Measurements from ENCODE around the gene RHBDL1. TPM values are rescaled to one million over a fixed set of nuclear protein-coding genes. Genes with fewer than 3 reads are reported as not detected.

RHBDL1 gene
- total and polyA plus RNA-seq, 2 of the 8 experiments (the other 6 are each of a cell fraction or from before 2014, with no cell fraction given): 4.0 to 8.1 TPM

GRCh38 chr16:716768-717325 lies 41.4 kb downstream of the RHBDL1 start:
- Histone ChIP-seq H2AFZ (ENCODE audit: low read length) (no peak overlapping the region), H3K23ac (ENCODE audit: insufficient read length) (no peak overlapping the region), H4K20me1 (replicated peaks in 1 of 2; ENCODE audit: control insufficient read depth in 1 of 2, insufficient read depth in 2 of 2, low read length in 2 of 2) (peaks cover 4 to 13% of the 10 kb centered on the region in 2 experiments), H3K18ac (ENCODE audit: extremely low read depth, low read length) (no peak overlapping the region), H3K4me1 (replicated peaks in 1 of 4; ENCODE audit: control insufficient read depth in 3 of 4, insufficient read depth in 4 of 4, low read length in 3 of 4) (peaks cover 0 to 29% (median 19%) of the 10 kb centered on the region in 4 experiments; a peak in 5 of 7 replicates), H3K56ac (replicated peaks; ENCODE audit: insufficient read length, low read depth, low read length) (no peak overlapping the region), H2BK15ac (ENCODE audit: low read length) (no peak overlapping the region), H3K4me3 (ENCODE audit: extremely low read depth in 1 of 4, insufficient read depth in 2 of 4, low read depth in 3 of 4, low read length in 4 of 4) (peak overlapping the region in 1 of 4 experiments; percentile 15; a peak in 1 of 8 replicates), H2AK5ac (ENCODE audit: low read depth, low read length) (no peak overlapping the region), H2BK120ac (replicated peaks; ENCODE audit: low read depth, low read length) (no peak overlapping the region), H2BK20ac (ENCODE audit: low read length) (no peak overlapping the region), H3K14ac (ENCODE audit: insufficient read length) (no peak overlapping the region), H3K4me2 (ENCODE audit: insufficient read depth in 1 of 2, low read depth in 2 of 2, low read length in 2 of 2) (peak overlapping the region; percentile 53 to 83; a peak in 2 of 4 replicates), H4K91ac (replicated peaks; ENCODE audit: insufficient read length, low read length) (no peak overlapping the region), H3K36me3 (ENCODE audit: control insufficient read depth in 2 of 4, insufficient read depth in 4 of 4, low read length in 3 of 4) (peaks cover 0 to 2% (median 0%) of the 10 kb centered on the region in 4 experiments; a peak in 1 of 8 replicates), H3K9ac (replicated peaks in 1 of 4; ENCODE audit: extremely low read depth in 1 of 4, low read depth in 3 of 4, low read length in 3 of 4) (no peak overlapping the region), H4K5ac (ENCODE audit: insufficient read length, low read depth, low read length) (no peak overlapping the region), H4K8ac (ENCODE audit: extremely low read depth, insufficient read depth, low read length) (no peak overlapping the region), H3K23me2 (ENCODE audit: low read depth, low read length) (peaks cover 19% of the 10 kb centered on the region; the same call in 1 of the 2 replicates), H3K4ac (replicated peaks; ENCODE audit: insufficient read length, low read depth, low read length) (no peak overlapping the region), H3K9me3 (ENCODE audit: insufficient read depth in 2 of 2, low read depth in 1 of 2, low read length in 1 of 2) (no peaks in the 10 kb centered on the region; a peak in 1 of 4 replicates), H3K79me2 (ENCODE audit: control insufficient read depth in 1 of 2, insufficient read depth in 2 of 2, low read length in 2 of 2) (no peaks in the 10 kb centered on the region), H3K27ac (ENCODE audit: low read depth, low read length) (no peak overlapping the region), H2BK12ac (ENCODE audit: low read depth, low read length) (no peak overlapping the region), H3K27me3 (replicated peaks in 1 of 4; ENCODE audit: control insufficient read depth in 3 of 4, extremely low read depth in 1 of 4, insufficient read depth in 3 of 4, low read length in 3 of 4) (peaks cover 0 to 41% (median 24%) of the 10 kb centered on the region in 4 experiments; a peak in 6 of 7 replicates), H3K79me1 (ENCODE audit: low read depth, low read length) (no peaks in the 10 kb centered on the region), H2BK5ac (ENCODE audit: low read depth, low read length) (no peak overlapping the region)
- no peak for TF ChIP-seq CBX5 (IDR thresholded peaks at IDR 0.05; ENCODE audit: low read depth, low read length)
- TF ChIP-seq CTBP2 (IDR thresholded peaks at IDR 0.05; ENCODE audit: borderline replicate concordance, insufficient read depth, insufficient read length, low read length): no peak
- no peak for TF ChIP-seq USF2 (IDR thresholded peaks at IDR 0.05; ENCODE audit: low read length)
- TF ChIP-seq GABPA (IDR thresholded peaks at IDR 0.05; ENCODE audit: borderline replicate concordance, insufficient read depth, low read length): no peak
- no peak for TF ChIP-seq RFX5 (IDR thresholded peaks at IDR 0.05; ENCODE audit: borderline replicate concordance, low read depth, low read length)
- no peak for TF ChIP-seq SRF (IDR thresholded peaks at IDR 0.05; ENCODE audit: low read depth, low read length)
- FAIRE-seq (no peak), DNase-seq (ENCODE audit: low read depth in 1 of 2, low spot score in 2 of 2) (no peak)
- ChIA-PET POLR2A (ENCODE audit: partially characterized antibody) (interaction anchor here (0.5 to 23.0 kb wide), 17 partner anchors 0 to 347 kb away, joined by 3 to 353 read pairs (median 5); partner anchors contain the start of genes ANTKMT, CCDC78, CHTF18 and CIAO3), CTCF (ENCODE audit: partially characterized antibody) (interaction anchor here (0.6 to 33.4 kb wide), 17 partner anchors 9 to 1435 kb away, joined by 3 to 977 read pairs (median 4); partner anchors contain the start of genes ANTKMT, CCDC78, CHTF18 and CIAO3)
- WGBS, 2 experiments (ENCODE audit: extremely low coverage in 1 of 2, insufficient coverage in 1 of 2, insufficient read length in 1 of 2, insufficient replicate concordance in 2 of 2, low coverage in 1 of 2, low lambda C conversion rate in 2 of 2, missing lambda C conversion rate in 1 of 2): 92% methylated on average over 28 of the region's 29 CpGs; no CpG with 5 or more reads in 1 of the 2 experiments
